Lung (tissue), 12 donors: Measurements from ENCODE around the gene ARHGAP9. TPM values are rescaled to one million over a fixed set of nuclear protein-coding genes. Genes with fewer than 3 reads are reported as not detected.
A peak's percentile ranks its signal among the peaks of the same experiment; 100 is the strongest.

Experiments
- ATAC-seq: fragments of 200-7000 bp; cut with Tn5 transposase; one replicate; pipeline ENCODE4 v1.9.1; 2020; ENCODE audit warnings: moderate number of reproducible peaks; ENCODE audit not compliant: insufficient read depth, low FRiP score
- DNase-seq, 3 donors: peaks; one replicate each; pipeline ENCODE4 v3.0.0-alpha.2; 2013 to 2017
- H3K27ac ChIP-seq, 2 donors: one replicate each; pipeline ENCODE4 v1.5.1; 2013; ENCODE audit warnings: mild to moderate bottlenecking in 2 of 2, moderate library complexity in 2 of 2, control low read depth in 1 of 2, inconsistent platforms in 1 of 2, low read depth in 1 of 2, low read length in 1 of 2
- H3K27me3 ChIP-seq, 3 donors: one replicate each; pipeline ENCODE4 v1.5.1; 2013; ENCODE audit warnings: low read length in 2 of 3; ENCODE audit not compliant: control insufficient read depth in 3 of 3, insufficient read depth in 3 of 3
- H3K36me3 ChIP-seq, 4 donors: one replicate each; pipeline ENCODE4 v1.5.1; 2013; ENCODE audit warnings: low read length in 4 of 4, mild to moderate bottlenecking in 1 of 4, moderate library complexity in 1 of 4; ENCODE audit not compliant: control insufficient read depth in 4 of 4, insufficient read depth in 4 of 4
- H3K4me1 ChIP-seq, 5 donors: one replicate each; pipeline ENCODE4 v1.5.1; 2013; ENCODE audit warnings: low read length in 5 of 5, mild to moderate bottlenecking in 2 of 5, moderate library complexity in 1 of 5; ENCODE audit not compliant: control insufficient read depth in 5 of 5, insufficient read depth in 5 of 5
- H3K4me3 ChIP-seq: one replicate; pipeline ENCODE4 v1.5.1; 2013; ENCODE audit warnings: mild to moderate bottlenecking, control low read depth, moderate library complexity
- H3K9ac ChIP-seq, 2 donors: one replicate each; pipeline ENCODE4 v1.5.1; 2013; ENCODE audit warnings: low read length in 2 of 2, control low read depth in 1 of 2; ENCODE audit not compliant: insufficient read depth in 1 of 2
- H3K9me3 ChIP-seq, 4 donors: one replicate each; pipeline ENCODE4 v1.5.1; 2013; ENCODE audit warnings: low read length in 3 of 4, mild to moderate bottlenecking in 1 of 4, moderate library complexity in 1 of 4; ENCODE audit not compliant: control insufficient read depth in 4 of 4, insufficient read depth in 3 of 4
- WGBS, 2 donors: extraction: QIAGEN DNeasy Blood & Tissue Kit; methylation state at CpG; one replicate each; pipeline ENCODE4 v1.1.7; 2013; 5-methylcytosine and 5-hydroxymethylcytosine counted together
- polyA plus RNA-seq, 2 donors: library from polyadenylated mRNA; stranded (reverse); fragments of 200-250 nt; gene quantifications; one replicate each; pipeline ENCODE4 v1.2.1, GENCODE V29; 2013
- total RNA-seq, 2 donors: library from RNA; depleted of rRNA in 1 of 2; stranded (reverse); fragments of >200 nt in 1 of 2; gene quantifications; one replicate each; pipeline ENCODE4 v1.2.1, GENCODE V29; 2014 to 2021
- TF ChIP-seq, protein P1 (sequence below): IDR thresholded peaks from 2 replicates; pipeline ENCODE4 v1.5.1; 2012; ENCODE audit warnings: mild to moderate bottlenecking; ENCODE audit errors: control extremely low read depth, extremely low read depth
- donor health status: control.
- donor health status: control.
- donor health status: Bipolar disorder and iron deficiency.
- donor health status: healthy.
- donor health status: DM: yes; HTN: yes; CAD: no.

The ARHGAP9 gene
- total and polyA plus RNA-seq, 4 donors = 14.7 to 62.1 (median 33.1) TPM

DNA sequence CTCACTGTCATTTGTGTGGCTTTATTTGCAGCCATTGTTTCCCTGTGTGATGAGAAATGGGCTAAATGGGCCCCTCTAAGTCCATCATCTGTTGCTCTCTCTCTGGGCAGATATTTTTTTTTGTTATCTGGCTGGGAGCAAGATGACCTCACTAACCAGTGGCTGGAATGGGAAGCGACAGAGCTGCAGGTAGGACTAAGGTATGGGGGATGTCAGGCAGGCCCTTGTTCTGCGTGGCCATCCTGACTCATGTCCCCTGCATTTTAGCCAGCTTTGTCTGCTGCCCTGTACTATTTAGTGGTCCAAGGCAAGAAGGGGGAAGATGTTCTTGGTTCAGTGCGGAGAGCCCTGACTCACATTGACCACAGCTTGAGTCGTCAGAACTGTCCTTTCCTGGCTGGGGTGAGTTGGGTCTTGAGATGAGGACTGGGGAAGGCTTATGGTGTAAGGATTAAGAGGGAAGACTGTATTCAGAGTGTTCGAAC is 9.5 kb upstream of the ARHGAP9 start:
- TF ChIP-seq, protein P1, sequence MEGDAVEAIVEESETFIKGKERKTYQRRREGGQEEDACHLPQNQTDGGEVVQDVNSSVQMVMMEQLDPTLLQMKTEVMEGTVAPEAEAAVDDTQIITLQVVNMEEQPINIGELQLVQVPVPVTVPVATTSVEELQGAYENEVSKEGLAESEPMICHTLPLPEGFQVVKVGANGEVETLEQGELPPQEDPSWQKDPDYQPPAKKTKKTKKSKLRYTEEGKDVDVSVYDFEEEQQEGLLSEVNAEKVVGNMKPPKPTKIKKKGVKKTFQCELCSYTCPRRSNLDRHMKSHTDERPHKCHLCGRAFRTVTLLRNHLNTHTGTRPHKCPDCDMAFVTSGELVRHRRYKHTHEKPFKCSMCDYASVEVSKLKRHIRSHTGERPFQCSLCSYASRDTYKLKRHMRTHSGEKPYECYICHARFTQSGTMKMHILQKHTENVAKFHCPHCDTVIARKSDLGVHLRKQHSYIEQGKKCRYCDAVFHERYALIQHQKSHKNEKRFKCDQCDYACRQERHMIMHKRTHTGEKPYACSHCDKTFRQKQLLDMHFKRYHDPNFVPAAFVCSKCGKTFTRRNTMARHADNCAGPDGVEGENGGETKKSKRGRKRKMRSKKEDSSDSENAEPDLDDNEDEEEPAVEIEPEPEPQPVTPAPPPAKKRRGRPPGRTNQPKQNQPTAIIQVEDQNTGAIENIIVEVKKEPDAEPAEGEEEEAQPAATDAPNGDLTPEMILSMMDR = no peak
- no peaks in the 10 kb centered on the region for H3K9me3 ChIP-seq
- peak overlapping the region in 1 of 2 donors; percentile 91 for H3K9ac ChIP-seq
- peaks cover 0 to 10% (median 7%) of the 10 kb centered on the region in 5 donors for H3K4me1 ChIP-seq
- H3K36me3 ChIP-seq = peaks cover 17 to 29% (median 25%) of the 10 kb centered on the region in 4 donors
- H3K27ac ChIP-seq = peak overlapping the region in 1 of 2 donors; percentile 9
- no peak overlapping the region for H3K4me3 ChIP-seq
- ATAC-seq (no peak), DNase-seq (no peak)
- 89 to 90% methylated on average over 5 of the region's 5 CpGs for WGBS, 2 donors
- no peaks in the 10 kb centered on the region for H3K27me3 ChIP-seq

DNA sequence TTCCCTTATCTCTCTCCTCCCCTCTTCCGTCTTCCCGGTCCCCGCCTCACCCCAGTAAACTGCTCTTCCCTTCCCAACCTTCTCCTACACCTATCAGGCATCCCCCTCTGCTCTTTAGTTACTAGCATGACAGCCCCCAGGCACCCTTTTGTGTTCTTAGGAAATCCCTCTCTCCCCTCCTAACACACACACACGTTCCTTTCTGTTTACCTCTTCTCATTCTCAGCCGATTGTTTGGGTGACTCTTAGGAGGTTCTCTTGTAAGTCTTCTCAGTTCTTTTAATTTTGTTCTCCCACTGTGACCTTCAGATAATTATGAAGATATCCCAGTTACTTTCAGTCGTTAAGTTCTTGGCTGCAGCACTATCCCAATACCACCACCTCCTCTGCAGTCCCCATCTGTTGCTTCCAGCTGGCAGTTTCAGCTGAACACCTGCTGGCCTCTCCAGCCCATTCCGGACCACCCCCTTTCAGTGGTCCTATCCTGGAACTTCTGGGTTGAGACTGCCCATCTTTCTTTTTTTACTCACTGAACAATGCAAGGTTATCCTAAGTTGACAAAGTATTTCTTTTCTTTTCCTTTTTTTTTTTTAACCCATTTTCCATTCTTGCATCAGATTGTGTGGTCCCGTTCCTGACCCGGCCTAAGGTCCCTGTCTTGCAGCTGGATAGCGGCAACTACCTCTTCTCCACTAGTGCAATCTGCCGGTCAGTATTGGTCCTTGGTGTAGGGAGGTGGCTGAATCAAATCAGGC is 8.9 kb upstream of the ARHGAP9 start:
- Histone ChIP-seq H3K4me3 (peak overlapping the region; percentile 96), H3K36me3 (peaks cover 17 to 29% (median 25%) of the 10 kb centered on the region in 4 donors), H3K27ac (peak overlapping the region; percentile 65 to 88), H3K9ac (peak overlapping the region; percentile 75 to 91), H3K9me3 (no peaks in the 10 kb centered on the region), H3K4me1 (peaks cover 0 to 10% (median 7%) of the 10 kb centered on the region in 5 donors), H3K27me3 (no peaks in the 10 kb centered on the region)
- WGBS, 2 donors = 31 to 34% methylated on average over 11 of the region's 11 CpGs
- DNase-seq (no peak), ATAC-seq (peak; percentile 17)
- TF ChIP-seq, protein P1 = no peak

DNA sequence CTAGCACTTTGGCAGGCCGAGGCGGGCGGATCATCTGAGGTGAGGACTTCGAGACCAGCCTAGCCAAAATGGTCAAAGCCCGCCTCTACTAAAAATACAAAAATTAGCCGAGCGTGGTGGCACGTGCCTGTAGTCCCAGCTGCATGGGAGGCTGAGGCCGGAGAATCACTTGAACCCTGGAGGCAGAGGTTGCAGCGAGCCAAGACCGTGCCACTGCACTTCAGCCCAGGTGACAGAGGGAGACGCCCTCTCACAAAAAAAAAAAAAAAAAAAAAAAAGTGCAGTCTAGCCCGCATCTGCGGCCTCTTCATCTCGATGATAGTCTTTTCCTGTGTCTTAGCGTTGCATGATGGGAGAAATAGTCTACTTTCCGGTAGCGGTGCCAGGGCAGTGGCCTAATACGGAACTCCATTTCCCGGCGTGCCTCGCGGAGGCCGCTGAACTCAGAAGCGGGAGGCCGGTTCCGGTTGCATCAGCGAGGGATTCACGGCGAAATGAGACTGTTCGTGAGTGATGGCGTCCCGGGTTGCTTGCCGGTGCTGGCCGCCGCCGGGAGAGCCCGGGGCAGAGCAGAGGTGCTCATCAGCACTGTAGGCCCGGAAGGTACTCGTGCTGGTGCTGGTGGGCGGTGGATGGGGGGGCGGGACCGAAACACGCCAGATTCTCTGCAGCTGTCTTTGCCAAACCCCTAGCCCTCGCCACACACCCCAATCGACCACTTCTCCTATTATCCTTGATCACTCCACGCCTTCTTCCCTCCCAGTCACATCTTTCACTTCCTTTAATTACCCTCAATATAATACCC is 8.1 kb upstream of the ARHGAP9 start, which contains the start of gene MARS1:
Gene MARS1 (plus strand): TSS at position 472 of the 805 bp plus-strand sequence. CDS start 23 bp downstream, at position 495.
- H3K4me3 ChIP-seq = peak within 1 kb of the TSS; percentile 96
- H3K4me1 ChIP-seq = peaks cover 0 to 10% (median 7%) of the 10 kb centered on the region in 5 donors
- DNase-seq (peak; percentile 94 to 98 (median 97)), ATAC-seq (peak; percentile 95)
- H3K36me3 ChIP-seq = peaks cover 17 to 27% (median 23%) of the 10 kb centered on the region in 4 donors
- H3K9me3 ChIP-seq = no peaks in the 10 kb centered on the region
- WGBS, 2 donors = 8 to 12% methylated on average over 47 of the region's 47 CpGs
- no peaks in the 10 kb centered on the region for H3K27me3 ChIP-seq
- H3K27ac ChIP-seq = peak within 1 kb of the TSS; percentile 65 to 88
- peak within 1 kb of the TSS; percentile 75 to 91 for H3K9ac ChIP-seq
- TF ChIP-seq, protein P1 = no peak
